A549 treated with CpdA at 1 μM for 4 hours (cell line): ENCODE results near the gene SLC36A3. TPM values are rescaled to one million over a fixed set of nuclear protein-coding genes. Genes with fewer than 3 reads are reported as not detected.

Source experiments
- total RNA-seq: library from RNA; stranded (reverse); fragments of 200-300 nt; extraction: Qiagen RNA extraction; gene quantifications from 5 replicates; pipeline ENCODE4 v1.2.3, GENCODE V29; 2022; ENCODE audit warnings: low read depth

SLC36A3 gene
- not detected in 5 replicates for total RNA-seq

GRCh38 chr5:151303666-151304065 lies at the start of gene SLC36A3:
Gene SLC36A3, minus strand, starts transcription at chr5:151303766. Its CDS starts 412 bp downstream, at chr5:151303354.

GRCh38 chr5:151347369-151347768 lies 43.8 kb upstream of the SLC36A3 start, which contains the start of gene SLC36A2:
Gene SLC36A2, minus strand, starts transcription at chr5:151347559. Its CDS starts 99 bp downstream, at chr5:151347460.

GRCh38 chr5:151252762-151253604 lies 50.6 kb downstream of the SLC36A3 start, which contains the start of gene GM2A:
Gene GM2A, plus strand, starts transcription at chr5:151253185. Its CDS starts 32 bp downstream, at chr5:151253217.

Other genes with a start within 250 kb of the SLC36A3 start
- 121 to 143 TPM (median 127 TPM) in 5 replicates for gene TNIP1, start 222.7 kb downstream of the SLC36A3 start, total RNA-seq
- 36.9 to 44.2 TPM (median 43.0 TPM) in 5 replicates for gene ANXA6, start 146.0 kb downstream of the SLC36A3 start, total RNA-seq
- 1.5 to 2.1 TPM (median 1.6 TPM) in 5 replicates for gene CCDC69, start 79.7 kb downstream of the SLC36A3 start, total RNA-seq
- gene GM2A, start 50.6 kb downstream of the SLC36A3 start, total RNA-seq: 15.4 to 17.9 TPM (median 16.2 TPM) in 5 replicates
- gene SLC36A2, start 43.8 kb upstream of the SLC36A3 start, total RNA-seq: not detected in 5 replicates
- 8.7 to 10.7 TPM (median 9.7 TPM) in 5 replicates for gene SLC36A1, start 143.8 kb upstream of the SLC36A3 start, total RNA-seq